ENCODE data around the gene NDUFV2. TPM values are rescaled to one million over a fixed set of nuclear protein-coding genes. Genes with fewer than 3 reads are reported as not detected.
A peak's percentile ranks its signal among the peaks of the same experiment; 100 is the strongest.

Gene NDUFV2
- polyA plus RNA-seq, 3 donors, result 55.4 to 184 (median 162) TPM

GRCh38 chr18:9136315-9137155, 34.0 kb downstream of the NDUFV2 start, which contains the start of gene ANKRD12:
Gene ANKRD12 (plus strand): TSS chr18:9136781. CDS start chr18:9182433, 45,652 bp downstream.
- intact Hi-C loops (cut with micrococcal nuclease), result loop anchor here (2.0 to 5.0 kb wide), 4 partner anchors 16 to 64 kb away; partner anchors contain the start of gene NDUFV2 (in 2 of the 2)
- H3K27me3 ChIP-seq (ENCODE audit: control insufficient read depth in 2 of 2, insufficient read depth in 2 of 2, low read length in 2 of 2), result no peaks in the 10 kb centered on the region
- Mint-ChIP-seq H3K27me3 (ENCODE audit: low read depth in 3 of 3) (no peaks in the 10 kb centered on the region), H3K9me3 (no peaks in the 10 kb centered on the region), H3K4me3 (peak within 1 kb of the TSS; percentile 91 to 95), H3K27ac (peak within 1 kb of the TSS; percentile 98 to 100 (median 99)), H3K36me3 (peaks cover 24 to 31% of the 10 kb centered on the region in 2 donors), H3K4me1 (peaks cover 47% of the 10 kb centered on the region)
- peaks cover 40% of the 10 kb centered on the region for H4K20me1 ChIP-seq (ENCODE audit: insufficient read depth, low read length)
- H3K4me3 ChIP-seq (replicated peaks in 1 of 3; ENCODE audit: low read depth in 2 of 3, low read length in 3 of 3), result peak within 1 kb of the TSS; percentile 84 to 100 (median 88)
- H2AFZ ChIP-seq (ENCODE audit: insufficient read depth, low read depth, low read length, poor library complexity, severe bottlenecking), result peak within 1 kb of the TSS; percentile 86
- H3K27ac ChIP-seq (ENCODE audit: low read depth in 1 of 2, low read length in 2 of 2), result peak within 1 kb of the TSS; percentile 97 to 100
- WGBS (ENCODE audit: insufficient coverage), result under 1% methylated on average over 89 of the region's 95 CpGs
- H3K9ac ChIP-seq (ENCODE audit: insufficient read depth, low read length, poor library complexity, severe bottlenecking), result peak within 1 kb of the TSS; percentile 97
- peaks cover 31 to 50% of the 10 kb centered on the region in 2 donors for H3K4me1 ChIP-seq (ENCODE audit: control insufficient read depth in 1 of 2, insufficient read depth in 2 of 2, low read length in 2 of 2)
- peaks cover 62% of the 10 kb centered on the region for H3K79me2 ChIP-seq (ENCODE audit: insufficient read depth, low read length)
- H3K36me3 ChIP-seq (replicated peaks in 1 of 2; ENCODE audit: control insufficient read depth in 1 of 2, insufficient read depth in 2 of 2, low read length in 2 of 2), result peaks cover 28 to 33% of the 10 kb centered on the region in 2 donors
- TF ChIP-seq, protein P1, sequence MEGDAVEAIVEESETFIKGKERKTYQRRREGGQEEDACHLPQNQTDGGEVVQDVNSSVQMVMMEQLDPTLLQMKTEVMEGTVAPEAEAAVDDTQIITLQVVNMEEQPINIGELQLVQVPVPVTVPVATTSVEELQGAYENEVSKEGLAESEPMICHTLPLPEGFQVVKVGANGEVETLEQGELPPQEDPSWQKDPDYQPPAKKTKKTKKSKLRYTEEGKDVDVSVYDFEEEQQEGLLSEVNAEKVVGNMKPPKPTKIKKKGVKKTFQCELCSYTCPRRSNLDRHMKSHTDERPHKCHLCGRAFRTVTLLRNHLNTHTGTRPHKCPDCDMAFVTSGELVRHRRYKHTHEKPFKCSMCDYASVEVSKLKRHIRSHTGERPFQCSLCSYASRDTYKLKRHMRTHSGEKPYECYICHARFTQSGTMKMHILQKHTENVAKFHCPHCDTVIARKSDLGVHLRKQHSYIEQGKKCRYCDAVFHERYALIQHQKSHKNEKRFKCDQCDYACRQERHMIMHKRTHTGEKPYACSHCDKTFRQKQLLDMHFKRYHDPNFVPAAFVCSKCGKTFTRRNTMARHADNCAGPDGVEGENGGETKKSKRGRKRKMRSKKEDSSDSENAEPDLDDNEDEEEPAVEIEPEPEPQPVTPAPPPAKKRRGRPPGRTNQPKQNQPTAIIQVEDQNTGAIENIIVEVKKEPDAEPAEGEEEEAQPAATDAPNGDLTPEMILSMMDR (IDR thresholded peaks at IDR 0.05), result no peak
- peak within 1 kb of the TSS; percentile 85 for H3K4me2 ChIP-seq (replicated peaks; ENCODE audit: extremely low read depth, low read length, poor library complexity, severe bottlenecking)
- no peaks in the 10 kb centered on the region for H3K9me3 ChIP-seq (replicated peaks in 1 of 2; ENCODE audit: control insufficient read depth in 1 of 2, insufficient read depth in 1 of 2, low read length in 2 of 2)
- peak; percentile 98 to 99 (median 98) for DNase-seq

DNA sequence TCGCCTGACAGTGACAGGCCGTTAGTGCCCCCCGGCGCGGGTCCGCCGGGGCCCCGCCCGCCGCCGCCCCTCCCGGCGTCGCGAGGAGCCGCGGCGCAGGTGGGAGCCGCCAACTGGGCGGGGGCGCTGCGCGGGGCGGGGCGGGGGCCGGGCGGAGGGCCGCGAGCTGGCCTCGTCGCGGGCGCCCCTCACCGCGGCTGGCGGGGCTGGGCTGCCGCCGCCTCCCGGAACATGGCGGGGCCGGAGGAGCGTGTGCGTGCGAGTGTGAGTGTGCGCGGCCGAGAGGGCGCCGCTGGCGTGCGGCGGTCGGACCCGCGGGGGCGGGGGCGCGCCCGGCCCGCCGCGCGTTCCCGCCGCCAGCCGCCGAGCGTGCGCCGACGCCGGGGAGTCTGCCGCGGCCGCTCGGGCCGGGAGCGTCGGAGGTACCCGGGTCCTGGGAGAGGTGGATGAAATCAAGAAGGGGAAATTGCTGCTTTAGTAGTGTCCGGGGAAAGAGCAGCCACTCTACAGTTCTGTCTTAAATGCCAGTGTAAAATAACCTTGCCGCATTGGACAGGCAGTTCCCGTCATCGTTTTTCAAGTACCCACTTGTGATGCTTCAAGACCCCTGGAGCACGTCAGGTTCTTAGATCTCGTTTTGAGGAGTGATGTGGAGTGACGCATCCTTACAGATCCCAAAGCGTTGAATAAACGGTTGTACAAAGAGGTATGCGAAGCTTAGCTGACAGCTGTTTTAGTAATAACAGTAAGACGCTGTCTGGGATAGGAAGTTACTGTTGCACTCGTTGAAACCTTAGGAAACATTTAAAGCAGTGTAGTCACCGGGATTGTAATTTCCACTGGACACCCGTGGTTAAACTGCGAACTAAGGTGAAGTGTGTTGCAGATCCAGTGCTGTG, 34.9 kb downstream of the NDUFV2 start:
- Histone ChIP-seq H3K4me3 (replicated peaks in 1 of 3; ENCODE audit: low read depth in 2 of 3, low read length in 3 of 3) (peak overlapping the region; percentile 84 to 100 (median 88)), H2AFZ (ENCODE audit: insufficient read depth, low read depth, low read length, poor library complexity, severe bottlenecking) (no peak overlapping the region), H3K27me3 (ENCODE audit: control insufficient read depth in 2 of 2, insufficient read depth in 2 of 2, low read length in 2 of 2) (no peaks in the 10 kb centered on the region), H3K79me2 (ENCODE audit: insufficient read depth, low read length) (peaks cover 64% of the 10 kb centered on the region), H3K4me1 (ENCODE audit: control insufficient read depth in 1 of 2, insufficient read depth in 2 of 2, low read length in 2 of 2) (peaks cover 31 to 56% of the 10 kb centered on the region in 2 donors), H3K9me3 (replicated peaks in 1 of 2; ENCODE audit: control insufficient read depth in 1 of 2, insufficient read depth in 1 of 2, low read length in 2 of 2) (no peaks in the 10 kb centered on the region), H3K36me3 (replicated peaks in 1 of 2; ENCODE audit: control insufficient read depth in 1 of 2, insufficient read depth in 2 of 2, low read length in 2 of 2) (peaks cover 19 to 24% of the 10 kb centered on the region in 2 donors), H3K9ac (ENCODE audit: insufficient read depth, low read length, poor library complexity, severe bottlenecking) (peak overlapping the region; percentile 97), H4K20me1 (ENCODE audit: insufficient read depth, low read length) (peaks cover 49% of the 10 kb centered on the region), H3K27ac (ENCODE audit: low read depth in 1 of 2, low read length in 2 of 2) (peak overlapping the region; percentile 97 to 100), H3K4me2 (replicated peaks; ENCODE audit: extremely low read depth, low read length, poor library complexity, severe bottlenecking) (peak overlapping the region; percentile 78)
- H3K27ac Mint-ChIP-seq, result peak overlapping the region; percentile 92 to 98 (median 93)
- TF ChIP-seq, protein P1 (IDR thresholded peaks at IDR 0.05), result no peak
- H3K9me3 Mint-ChIP-seq, result no peaks in the 10 kb centered on the region
- 0% methylated on average over 89 of the region's 95 CpGs for WGBS (ENCODE audit: insufficient coverage)
- H3K36me3 Mint-ChIP-seq, result peaks cover 15 to 23% of the 10 kb centered on the region in 2 donors
- intact Hi-C loops (cut with micrococcal nuclease), result loop anchor here (2.0 to 5.0 kb wide), 4 partner anchors 17 to 65 kb away; partner anchors contain the start of gene NDUFV2 (in 2 of the 2)
- no peaks in the 10 kb centered on the region for H3K27me3 Mint-ChIP-seq (ENCODE audit: low read depth in 3 of 3)
- peak; percentile 66 to 81 (median 70) for DNase-seq
- H3K4me3 Mint-ChIP-seq, result peak overlapping the region; percentile 89 to 90
- H3K4me1 Mint-ChIP-seq, result peaks cover 55% of the 10 kb centered on the region
